MM.1S (cell line): ENCODE measurements around the gene TLCD3B.

Experiments used
- DNase-seq: peaks from one replicate; pipeline ENCODE4 v3.0.0-alpha.2; 2015
- H2AFZ ChIP-seq: fragments of 300-600 bp; sonication (generic); 2 replicates; pipeline ENCODE4 v1.6.0; 2016; ENCODE audit warnings: antibody characterized with exemption, low read length
- H3F3A ChIP-seq: fragments of 300-600 bp; sonication (generic); 2 replicates; pipeline ENCODE4 v1.6.1; 2016; ENCODE audit warnings: mild to moderate bottlenecking, antibody characterized with exemption, low read length, moderate library complexity, mixed read lengths; ENCODE audit not compliant: insufficient read depth
- H3K27ac ChIP-seq: fragments of 300-600 bp; sonication (generic); 2 replicates; pipeline ENCODE4 v1.5.1; 2016; ENCODE audit warnings: mild to moderate bottlenecking, low read length
- H3K27me3 ChIP-seq: fragments of 300-600 bp; sonication (generic); replicated peaks from 2 replicates; pipeline ENCODE4 v1.6.0; 2016; ENCODE audit warnings: low read length; ENCODE audit not compliant: insufficient read depth
- H3K36me3 ChIP-seq: fragments of 300-600 bp; sonication (generic); replicated peaks from 2 replicates; pipeline ENCODE4 v1.6.1; 2016; ENCODE audit warnings: mild to moderate bottlenecking, low read length, mixed read lengths; ENCODE audit not compliant: insufficient read depth
- H3K4me1 ChIP-seq: fragments of 300-600 bp; sonication (generic); 2 replicates; pipeline ENCODE4 v1.6.1; 2016; ENCODE audit warnings: low read length, mixed read lengths
- H3K4me2 ChIP-seq: fragments of 300-600 bp; sonication (generic); 2 replicates; pipeline ENCODE4 v1.6.0; 2016; ENCODE audit warnings: low read depth, low read length
- H3K4me3 ChIP-seq: fragments of 300-600 bp; sonication (generic); 2 replicates; pipeline ENCODE4 v1.5.1; 2016; ENCODE audit warnings: low read length, mixed read lengths
- H3K79me2 ChIP-seq: fragments of 300-600 bp; sonication (generic); 2 replicates; pipeline ENCODE4 v1.6.1; 2016; ENCODE audit warnings: mixed run types, low read length, mixed read lengths
- H3K9ac ChIP-seq: fragments of 300-600 bp; sonication (generic); 2 replicates; pipeline ENCODE4 v1.6.1; 2016; ENCODE audit warnings: low read length, mixed read lengths
- H3K9me2 ChIP-seq: fragments of 300-600 bp; sonication (generic); replicated peaks from 2 replicates; pipeline ENCODE4 v1.6.1; 2016; ENCODE audit warnings: mild to moderate bottlenecking, low read length, mixed read lengths; ENCODE audit not compliant: insufficient read depth
- H3K9me3 ChIP-seq: fragments of 300-600 bp; sonication (generic); replicated peaks from 2 replicates; pipeline ENCODE4 v1.6.1; 2016; ENCODE audit warnings: mild to moderate bottlenecking, low read length, mixed read lengths; ENCODE audit not compliant: insufficient read depth
- H4K20me1 ChIP-seq: fragments of 300-600 bp; sonication (generic); 2 replicates; pipeline ENCODE4 v1.6.1; 2016; ENCODE audit warnings: mild to moderate bottlenecking, low read length, moderate library complexity, mixed read lengths; ENCODE audit not compliant: insufficient read depth
- EZH2 ChIP-seq: fragments of 300-600 bp; sonication (generic); optimal IDR thresholded peaks from 2 replicates; pipeline ENCODE3; 2017; ENCODE audit warnings: low read depth, mild to moderate bottlenecking, antibody characterized with exemption, low read length, mixed read lengths
- EZH2phosphoT487 ChIP-seq: fragments of 300-600 bp; sonication (generic); IDR thresholded peaks from 2 replicates; pipeline ENCODE4 v1.6.1; 2018; ENCODE audit warnings: antibody characterized with exemption, low read length
- TF ChIP-seq, protein P1 (sequence below): fragments of 300-600 bp; sonication (generic); IDR thresholded peaks from 2 replicates; pipeline ENCODE4 v1.5.1; 2016; ENCODE audit warnings: antibody characterized with exemption, low read length, mixed read lengths

The TLCD3B gene

GRCh38 chr16:30065943-30066760, 35.1 kb upstream of the TLCD3B start:
- Histone ChIP-seq H4K20me1 (peaks cover 18% of the 10 kb centered on the region), H3K36me3 (peaks cover 22% of the 10 kb centered on the region), H3K9me2 (no peaks in the 10 kb centered on the region), H3K9me3 (no peaks in the 10 kb centered on the region), H3K4me1 (peaks cover 22% of the 10 kb centered on the region), H3K4me3 (peak overlapping the region; percentile 92), H2AFZ (no peak overlapping the region), H3K27ac (peak overlapping the region; percentile 95; the same call in 1 of the 2 replicates), H3K4me2 (peak overlapping the region; percentile 94), H3K27me3 (no peaks in the 10 kb centered on the region), H3K9ac (peak overlapping the region; percentile 94), H3F3A (peaks cover 40% of the 10 kb centered on the region), H3K79me2 (peaks cover 65% of the 10 kb centered on the region)
- TF ChIP-seq, protein P1, sequence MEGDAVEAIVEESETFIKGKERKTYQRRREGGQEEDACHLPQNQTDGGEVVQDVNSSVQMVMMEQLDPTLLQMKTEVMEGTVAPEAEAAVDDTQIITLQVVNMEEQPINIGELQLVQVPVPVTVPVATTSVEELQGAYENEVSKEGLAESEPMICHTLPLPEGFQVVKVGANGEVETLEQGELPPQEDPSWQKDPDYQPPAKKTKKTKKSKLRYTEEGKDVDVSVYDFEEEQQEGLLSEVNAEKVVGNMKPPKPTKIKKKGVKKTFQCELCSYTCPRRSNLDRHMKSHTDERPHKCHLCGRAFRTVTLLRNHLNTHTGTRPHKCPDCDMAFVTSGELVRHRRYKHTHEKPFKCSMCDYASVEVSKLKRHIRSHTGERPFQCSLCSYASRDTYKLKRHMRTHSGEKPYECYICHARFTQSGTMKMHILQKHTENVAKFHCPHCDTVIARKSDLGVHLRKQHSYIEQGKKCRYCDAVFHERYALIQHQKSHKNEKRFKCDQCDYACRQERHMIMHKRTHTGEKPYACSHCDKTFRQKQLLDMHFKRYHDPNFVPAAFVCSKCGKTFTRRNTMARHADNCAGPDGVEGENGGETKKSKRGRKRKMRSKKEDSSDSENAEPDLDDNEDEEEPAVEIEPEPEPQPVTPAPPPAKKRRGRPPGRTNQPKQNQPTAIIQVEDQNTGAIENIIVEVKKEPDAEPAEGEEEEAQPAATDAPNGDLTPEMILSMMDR, result no peak
- TF ChIP-seq EZH2phosphoT487, result no peak
- no peak for TF ChIP-seq EZH2
- no peak for DNase-seq

DNA sequence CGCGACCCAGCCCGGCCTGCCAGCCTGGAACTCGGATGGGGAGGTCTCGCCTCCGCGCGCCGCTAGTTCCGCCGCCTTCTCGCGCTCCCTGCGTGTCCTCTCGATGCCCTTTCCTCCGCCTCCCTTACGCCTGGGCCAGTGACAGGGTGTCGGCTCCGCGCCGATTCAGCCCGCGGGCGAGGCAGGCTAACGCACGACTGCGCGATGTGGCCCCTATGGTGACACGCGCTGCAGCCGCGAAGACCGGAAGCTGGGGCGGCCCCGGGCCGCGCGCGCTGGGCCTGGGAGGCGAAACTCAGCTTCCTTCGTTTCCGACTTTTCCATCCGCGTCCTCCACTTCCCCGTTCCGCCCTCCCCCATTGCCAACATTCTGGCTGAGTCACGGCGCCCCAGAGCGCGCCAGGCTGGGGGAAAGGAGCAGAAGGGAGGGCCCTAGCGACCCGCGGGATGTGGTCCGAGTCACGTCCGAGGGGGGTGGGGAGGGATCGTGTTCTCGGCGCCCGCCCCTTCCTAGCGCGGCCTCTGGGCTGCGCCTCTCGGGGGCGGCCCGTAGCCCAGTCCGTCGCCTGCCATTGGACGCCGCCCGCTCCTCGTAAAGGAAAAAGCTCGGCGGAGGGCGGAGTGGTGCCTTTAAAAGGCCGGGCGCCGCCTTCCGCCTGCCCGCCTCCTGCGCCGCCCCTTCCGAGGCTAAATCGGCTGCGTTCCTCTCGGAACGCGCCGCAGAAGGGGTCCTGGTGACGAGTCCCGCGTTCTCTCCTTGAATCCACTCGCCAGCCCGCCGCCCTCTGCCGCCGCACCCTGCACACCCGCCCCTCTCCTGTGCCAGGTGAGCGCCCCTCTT, 34.3 kb upstream of the TLCD3B start, which contains the start of gene ALDOA:
Gene ALDOA (plus strand): TSS at position 659 of the 841 bp plus-strand sequence. CDS start 1,138 bp downstream, outside the sequence.
- TF ChIP-seq, protein P1, result no peak
- TF ChIP-seq EZH2phosphoT487 (no peak), EZH2 (no peak)
- H3K4me1 ChIP-seq, result peaks cover 22% of the 10 kb centered on the region
- peaks cover 22% of the 10 kb centered on the region for H3K36me3 ChIP-seq

DNA sequence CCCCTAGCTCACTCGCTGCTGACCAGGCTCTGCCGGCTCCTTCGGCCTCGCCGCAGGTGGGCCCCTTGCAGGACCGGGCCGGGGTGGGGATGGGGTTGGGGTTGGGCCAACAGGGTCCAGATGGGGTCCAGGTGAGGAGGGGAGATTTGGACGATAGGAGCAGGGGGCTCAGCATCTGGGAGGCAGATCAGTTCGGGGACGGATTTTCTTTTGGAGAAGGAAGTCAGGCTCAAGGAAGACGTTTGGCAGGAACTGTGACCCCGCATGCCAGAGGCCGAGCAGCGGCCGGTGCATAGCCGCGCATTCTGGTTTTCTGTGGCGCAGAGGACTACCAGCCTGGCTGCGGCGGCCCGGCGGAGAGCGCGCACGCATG, 33.6 kb upstream of the TLCD3B start:
- Histone ChIP-seq H3K27me3 (no peaks in the 10 kb centered on the region), H3K4me3 (peak overlapping the region; percentile 92), H3F3A (peaks cover 27% of the 10 kb centered on the region), H3K4me1 (peaks cover 22% of the 10 kb centered on the region), H3K27ac (peak overlapping the region; percentile 95), H3K9me2 (no peaks in the 10 kb centered on the region), H2AFZ (peak overlapping the region; percentile 82), H3K9me3 (no peaks in the 10 kb centered on the region), H3K4me2 (peak overlapping the region; percentile 90), H3K36me3 (peaks cover 19% of the 10 kb centered on the region), H3K79me2 (peaks cover 56% of the 10 kb centered on the region), H4K20me1 (peaks cover 16% of the 10 kb centered on the region), H3K9ac (peak overlapping the region; percentile 93)
- no peak for TF ChIP-seq EZH2
- TF ChIP-seq, protein P1, result no peak
- no peak for DNase-seq

More for the DNA sequence above, 34.3 kb upstream of the TLCD3B start, which contains the start of gene ALDOA:
- Histone ChIP-seq H2AFZ (peak within 1 kb of the TSS; percentile 82), H3K9me2 (no peaks in the 10 kb centered on the region), H3K9me3 (no peaks in the 10 kb centered on the region), H4K20me1 (peaks cover 18% of the 10 kb centered on the region), H3K4me3 (peak within 1 kb of the TSS; percentile 92), H3K27ac (peak within 1 kb of the TSS; percentile 95), H3K4me2 (peak within 1 kb of the TSS; percentile 94), H3K9ac (peak within 1 kb of the TSS; percentile 94), H3K27me3 (no peaks in the 10 kb centered on the region), H3K79me2 (peaks cover 62% of the 10 kb centered on the region), H3F3A (peaks cover 32% of the 10 kb centered on the region)
- peak; percentile 97 for DNase-seq
